Osteoblast (primary cell): ENCODE data around the gene NEB. TPM values are rescaled to one million over a fixed set of nuclear protein-coding genes. Genes with fewer than 3 reads are reported as not detected.
"Not testable (repeated sequence)": the region's sequence is repeated elsewhere in the genome, so short reads cannot be mapped to it uniquely, and the experiment has no call there.

Experiments
- DNase-seq: peaks from one replicate; pipeline ENCODE4 v3.0.0; 2011; ENCODE audit warnings: low spot score, mixed read lengths; ENCODE audit not compliant: insufficient read length; ENCODE audit errors: missing footprints
- H2AFZ ChIP-seq: 2 replicates; pipeline ENCODE4 v1.6.0; 2011; ENCODE audit warnings: mild to moderate bottlenecking, low read length
- H3K27ac ChIP-seq: 2 replicates; pipeline ENCODE4 v1.5.1; 2011; ENCODE audit warnings: mild to moderate bottlenecking, low read depth, low read length, moderate library complexity
- H3K27me3 ChIP-seq: 2 replicates; pipeline ENCODE4 v1.6.0; 2012; ENCODE audit warnings: mild to moderate bottlenecking, control low read depth, inconsistent platforms, low read length, moderate library complexity; ENCODE audit not compliant: insufficient read depth
- H3K36me3 ChIP-seq: 2 replicates; pipeline ENCODE4 v1.5.1; 2011; ENCODE audit warnings: mild to moderate bottlenecking, low read length, control low read depth, moderate library complexity; ENCODE audit not compliant: insufficient read depth
- H3K4me1 ChIP-seq: 2 replicates; pipeline ENCODE4 v1.5.1; 2011; ENCODE audit warnings: mild to moderate bottlenecking, low read length, control low read depth, moderate library complexity; ENCODE audit not compliant: insufficient read depth
- H3K4me2 ChIP-seq: 2 replicates; pipeline ENCODE4 v1.6.0; 2011; ENCODE audit warnings: mild to moderate bottlenecking, low read length; ENCODE audit not compliant: insufficient read depth
- H3K4me3 ChIP-seq: fragments of 200-600 bp; sonication (generic); 3 replicates; pipeline ENCODE4 v1.5.1; 2012; ENCODE audit warnings: mild to moderate bottlenecking, low read length, inconsistent platforms; ENCODE audit not compliant: insufficient read depth
- H3K79me2 ChIP-seq: 2 replicates; pipeline ENCODE4 v1.6.0; 2012; ENCODE audit warnings: mild to moderate bottlenecking, low read length, control low read depth, inconsistent platforms; ENCODE audit not compliant: insufficient read depth
- H3K9me3 ChIP-seq: 2 replicates; pipeline ENCODE4 v1.5.1; 2011; ENCODE audit warnings: low read depth, low read length, control low read depth
- H4K20me1 ChIP-seq: 2 replicates; pipeline ENCODE4 v1.6.0; 2012; ENCODE audit warnings: mild to moderate bottlenecking, low read length, control low read depth; ENCODE audit not compliant: insufficient read depth
- total RNA-seq: library from RNA; depleted of rRNA; stranded (reverse); fragments of >200 nt; gene quantifications from 2 replicates; pipeline ENCODE4 v1.2.3, GENCODE V29; 2012
- TF ChIP-seq, protein P1 (sequence below): IDR thresholded peaks from 2 replicates; pipeline ENCODE4 v1.5.1; 2011; ENCODE audit warnings: mild to moderate bottlenecking, low read depth, low read length, moderate library complexity; ENCODE audit errors: extremely low read depth

The NEB gene
- total RNA-seq, 1 donor, result 0.36 TPM

GRCh38 chr2:151650456-151650855 lies 83.8 kb downstream of the NEB start:
- Histone ChIP-seq H3K27ac (no peak overlapping the region), H2AFZ (no peak overlapping the region), H3K4me2 (no peak overlapping the region), H3K9me3 (no peaks in the 10 kb centered on the region), H3K4me3 (no peak overlapping the region), H3K4me1 (no peaks in the 10 kb centered on the region), H3K27me3 (no peaks in the 10 kb centered on the region), H3K36me3 (no peaks in the 10 kb centered on the region), H4K20me1 (no peaks in the 10 kb centered on the region), H3K79me2 (no peaks in the 10 kb centered on the region)
- no peak for DNase-seq
- TF ChIP-seq, protein P1, sequence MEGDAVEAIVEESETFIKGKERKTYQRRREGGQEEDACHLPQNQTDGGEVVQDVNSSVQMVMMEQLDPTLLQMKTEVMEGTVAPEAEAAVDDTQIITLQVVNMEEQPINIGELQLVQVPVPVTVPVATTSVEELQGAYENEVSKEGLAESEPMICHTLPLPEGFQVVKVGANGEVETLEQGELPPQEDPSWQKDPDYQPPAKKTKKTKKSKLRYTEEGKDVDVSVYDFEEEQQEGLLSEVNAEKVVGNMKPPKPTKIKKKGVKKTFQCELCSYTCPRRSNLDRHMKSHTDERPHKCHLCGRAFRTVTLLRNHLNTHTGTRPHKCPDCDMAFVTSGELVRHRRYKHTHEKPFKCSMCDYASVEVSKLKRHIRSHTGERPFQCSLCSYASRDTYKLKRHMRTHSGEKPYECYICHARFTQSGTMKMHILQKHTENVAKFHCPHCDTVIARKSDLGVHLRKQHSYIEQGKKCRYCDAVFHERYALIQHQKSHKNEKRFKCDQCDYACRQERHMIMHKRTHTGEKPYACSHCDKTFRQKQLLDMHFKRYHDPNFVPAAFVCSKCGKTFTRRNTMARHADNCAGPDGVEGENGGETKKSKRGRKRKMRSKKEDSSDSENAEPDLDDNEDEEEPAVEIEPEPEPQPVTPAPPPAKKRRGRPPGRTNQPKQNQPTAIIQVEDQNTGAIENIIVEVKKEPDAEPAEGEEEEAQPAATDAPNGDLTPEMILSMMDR, result no peak

- H3K36me3 ChIP-seq, result no peaks in the 10 kb centered on the region
- no peak overlapping the region for H3K27ac ChIP-seq
- no peak overlapping the region for H2AFZ ChIP-seq
- DNase-seq, result no peak
- TF ChIP-seq, protein P1, result no peak
- no peaks in the 10 kb centered on the region for H3K27me3 ChIP-seq
- no peak overlapping the region for H3K4me2 ChIP-seq
- no peaks in the 10 kb centered on the region for H3K4me1 ChIP-seq
- H4K20me1 ChIP-seq, result no peaks in the 10 kb centered on the region
- no peaks in the 10 kb centered on the region for H3K79me2 ChIP-seq
- H3K9me3 ChIP-seq, result no peaks in the 10 kb centered on the region
- H3K4me3 ChIP-seq, result no peak overlapping the region
Observed at GRCh38 chr2:151649966-151650365, 84.3 kb downstream of the NEB start.

GRCh38 chr2:151649400-151649799 lies 84.9 kb downstream of the NEB start:
- Histone ChIP-seq H3K27ac (no peak overlapping the region), H3K36me3 (no peaks in the 10 kb centered on the region), H4K20me1 (no peaks in the 10 kb centered on the region), H3K4me2 (no peak overlapping the region), H3K4me1 (no peaks in the 10 kb centered on the region), H3K79me2 (no peaks in the 10 kb centered on the region), H3K27me3 (no peaks in the 10 kb centered on the region), H2AFZ (no peak overlapping the region), H3K4me3 (no peak overlapping the region), H3K9me3 (no peaks in the 10 kb centered on the region)
- no peak for DNase-seq
- TF ChIP-seq, protein P1, result no peak

GRCh38 chr2:151646512-151646911 lies 87.8 kb downstream of the NEB start:
- DNase-seq, H3K27ac ChIP-seq, H3K4me1 ChIP-seq, H4K20me1 ChIP-seq, H3K4me3 ChIP-seq, H3K27me3 ChIP-seq, H3K9me3 ChIP-seq, H3K79me2 ChIP-seq, H2AFZ ChIP-seq, H3K4me2 ChIP-seq, H3K36me3 ChIP-seq: not testable (repeated sequence)
